PC-3 (cell line): ENCODE results near the gene GUCY1B1. TPM values are rescaled to one million over a fixed set of nuclear protein-coding genes. Genes with fewer than 3 reads are reported as not detected.

Experiments
- ATAC-seq: fragments of 200-7000 bp; cut with Tn5 transposase; 2 replicates; pipeline ENCODE4 v1.9.1; 2020; ENCODE audit warnings: mild to moderate bottlenecking, moderate library complexity
- BruUV-seq: library from RNA; stranded (reverse); fragments of 400-500 nt; replicated peaks from 2 replicates; lab custom pipeline; 2021; lab: Mats Ljungman, UMichigan
- CTCF ChIA-PET: fragments of 300-600 bp; sonication (Branson Sonifier 250); formaldehyde crosslinking; loops from one replicate; lab custom pipeline; 2022; ENCODE audit warnings: antibody characterized with exemption; lab: Charles Lee
- POLR2A ChIA-PET: fragments of 300-600 bp; sonication (Branson Sonifier 250); formaldehyde crosslinking; loops from one replicate; lab custom pipeline; 2022; ENCODE audit warnings: antibody characterized with exemption; ENCODE audit not compliant: unreplicated experiment; lab: Charles Lee
- DNase-seq: peaks from one replicate; pipeline ENCODE4 v3.0.0-alpha.2; 2015
- H2AFZ ChIP-seq: fragments of 300-600 bp; sonication (generic); 2 replicates; pipeline ENCODE4 v1.6.0; 2016; ENCODE audit warnings: antibody characterized with exemption, low read length
- H3F3A ChIP-seq: fragments of 300-600 bp; sonication (generic); one replicate; pipeline ENCODE4 v1.6.0; 2017; ENCODE audit warnings: antibody characterized with exemption, low read length, control low read depth, mild to moderate bottlenecking; ENCODE audit not compliant: unreplicated experiment
- H3K27ac ChIP-seq: fragments of 300-600 bp; sonication (generic); 2 replicates; pipeline ENCODE4 v1.5.1; 2016; ENCODE audit warnings: mild to moderate bottlenecking, low read length
- H3K27me3 ChIP-seq: fragments of 300-600 bp; sonication (generic); 2 replicates; pipeline ENCODE4 v1.6.1; 2016; ENCODE audit warnings: low read length, mixed read lengths
- H3K36me3 ChIP-seq: fragments of 300-600 bp; sonication (generic); 2 replicates; pipeline ENCODE4 v1.6.1; 2016; ENCODE audit warnings: low read depth, mixed run types, low read length, mixed read lengths
- H3K4me1 ChIP-seq: fragments of 300-600 bp; sonication (generic); 2 replicates; pipeline ENCODE4 v1.5.1; 2016; ENCODE audit warnings: low read length; ENCODE audit not compliant: insufficient read depth
- H3K4me2 ChIP-seq: fragments of 300-600 bp; sonication (generic); 2 replicates; pipeline ENCODE4 v1.6.0; 2016; ENCODE audit warnings: low read length
- H3K4me3 ChIP-seq: fragments of 300-600 bp; sonication (generic); 2 replicates; pipeline ENCODE4 v1.5.1; 2016; ENCODE audit warnings: mild to moderate bottlenecking, low read length, mixed read lengths
- H3K79me2 ChIP-seq: fragments of 300-600 bp; sonication (generic); 2 replicates; pipeline ENCODE4 v1.6.1; 2017; ENCODE audit warnings: low read length, mixed read lengths
- H3K9ac ChIP-seq: fragments of 300-600 bp; sonication (generic); 2 replicates; pipeline ENCODE4 v1.6.0; 2016; ENCODE audit warnings: mild to moderate bottlenecking, low read length
- H3K9me2 ChIP-seq: fragments of 300-600 bp; sonication (generic); replicated peaks from 2 replicates; pipeline ENCODE4 v1.6.1; 2016; ENCODE audit warnings: mixed run types, low read length, mixed read lengths
- H3K9me3 ChIP-seq: fragments of 300-600 bp; sonication (generic); 2 replicates; pipeline ENCODE4 v1.6.1; 2016; ENCODE audit warnings: low read length, mixed read lengths
- H4K20me1 ChIP-seq: fragments of 300-600 bp; sonication (generic); 2 replicates; pipeline ENCODE4 v1.6.1; 2016; ENCODE audit warnings: low read length, mixed read lengths
- EZH2 ChIP-seq: fragments of 300-600 bp; sonication (generic); IDR thresholded peaks from one replicate; pipeline ENCODE4 v1.6.1; 2017; ENCODE audit warnings: antibody characterized with exemption, mild to moderate bottlenecking, low read length; ENCODE audit not compliant: unreplicated experiment
- EZH2phosphoT487 ChIP-seq: fragments of 300-600 bp; sonication (generic); IDR thresholded peaks from 2 replicates; pipeline ENCODE4 v1.6.1; 2018; ENCODE audit warnings: mild to moderate bottlenecking, antibody characterized with exemption, low read length, borderline replicate concordance
- intact Hi-C: fragments of 100-400 bp; cut with micrococcal nuclease; formaldehyde crosslinking; loops from 2 replicates; pipeline ENCODE4 v1.9.0; 2023
- total RNA-seq: library from RNA; depleted of rRNA; stranded (reverse); fragments of >200 nt; gene quantifications from 2 replicates; pipeline ENCODE4 v1.2.3, GENCODE V29; 2014
- TF ChIP-seq, protein P1 (sequence below): fragments of 300-600 bp; sonication (generic); conservative IDR thresholded peaks from 2 replicates; pipeline ENCODE4 v1.5.1; 2017; ENCODE audit warnings: antibody characterized with exemption, low read depth, mild to moderate bottlenecking, low read length

The GUCY1B1 gene
- total RNA-seq, 1 experiment from 2014 or later, result 4.4 TPM

GRCh38 chr4:155832664-155833063 lies 73.8 kb downstream of the GUCY1B1 start:
- Histone ChIP-seq H3K27me3 (no peaks in the 10 kb centered on the region), H3K9ac (no peak overlapping the region), H3F3A (no peaks in the 10 kb centered on the region), H3K4me1 (peaks cover 14% of the 10 kb centered on the region), H3K4me2 (no peak overlapping the region), H3K27ac (no peak overlapping the region), H3K4me3 (no peak overlapping the region), H2AFZ (no peak overlapping the region), H4K20me1 (no peaks in the 10 kb centered on the region), H3K9me3 (no peaks in the 10 kb centered on the region), H3K9me2 (no peaks in the 10 kb centered on the region), H3K36me3 (no peaks in the 10 kb centered on the region), H3K79me2 (no peaks in the 10 kb centered on the region)
- no peak for ATAC-seq
- intact Hi-C loops, result no loop called here
- TF ChIP-seq EZH2phosphoT487, result no peak
- TF ChIP-seq, protein P1, sequence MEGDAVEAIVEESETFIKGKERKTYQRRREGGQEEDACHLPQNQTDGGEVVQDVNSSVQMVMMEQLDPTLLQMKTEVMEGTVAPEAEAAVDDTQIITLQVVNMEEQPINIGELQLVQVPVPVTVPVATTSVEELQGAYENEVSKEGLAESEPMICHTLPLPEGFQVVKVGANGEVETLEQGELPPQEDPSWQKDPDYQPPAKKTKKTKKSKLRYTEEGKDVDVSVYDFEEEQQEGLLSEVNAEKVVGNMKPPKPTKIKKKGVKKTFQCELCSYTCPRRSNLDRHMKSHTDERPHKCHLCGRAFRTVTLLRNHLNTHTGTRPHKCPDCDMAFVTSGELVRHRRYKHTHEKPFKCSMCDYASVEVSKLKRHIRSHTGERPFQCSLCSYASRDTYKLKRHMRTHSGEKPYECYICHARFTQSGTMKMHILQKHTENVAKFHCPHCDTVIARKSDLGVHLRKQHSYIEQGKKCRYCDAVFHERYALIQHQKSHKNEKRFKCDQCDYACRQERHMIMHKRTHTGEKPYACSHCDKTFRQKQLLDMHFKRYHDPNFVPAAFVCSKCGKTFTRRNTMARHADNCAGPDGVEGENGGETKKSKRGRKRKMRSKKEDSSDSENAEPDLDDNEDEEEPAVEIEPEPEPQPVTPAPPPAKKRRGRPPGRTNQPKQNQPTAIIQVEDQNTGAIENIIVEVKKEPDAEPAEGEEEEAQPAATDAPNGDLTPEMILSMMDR, result no peak
- no peak for TF ChIP-seq EZH2
- DNase-seq, result no peak
- ChIA-PET CTCF (no interaction called here), POLR2A (no interaction called here)
- no TSS peak for BruUV-seq

DNA sequence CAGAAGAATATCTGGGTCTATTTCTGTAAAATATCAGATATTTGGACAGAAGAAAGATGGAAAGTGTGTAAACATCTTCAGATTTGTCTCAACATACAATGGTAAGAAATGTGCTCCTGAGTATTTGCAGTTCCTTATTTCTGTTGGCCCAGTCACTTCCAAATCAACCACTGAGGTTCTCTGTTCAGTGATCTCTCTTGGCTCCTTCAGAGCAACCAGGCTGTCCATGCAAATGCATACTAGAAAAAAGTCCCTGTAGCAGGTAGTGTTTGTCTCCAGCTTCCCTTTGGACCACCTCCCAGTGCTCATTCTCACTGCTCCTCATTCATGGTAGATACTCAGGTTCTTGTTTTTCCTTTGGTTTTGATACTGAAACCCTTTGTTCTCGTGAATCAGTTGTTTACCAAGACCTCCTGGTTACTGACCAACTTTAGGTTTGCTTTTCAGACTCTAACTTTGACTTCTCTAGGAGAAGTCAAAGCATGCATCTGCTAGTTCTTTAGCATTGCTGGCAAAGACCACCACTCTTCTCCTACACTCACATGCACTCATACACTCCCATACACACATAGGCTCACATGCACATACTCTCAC lies 78.5 kb downstream of the GUCY1B1 start:
- Histone ChIP-seq H3K9me3 (no peaks in the 10 kb centered on the region), H4K20me1 (no peaks in the 10 kb centered on the region), H3K4me2 (no peak overlapping the region), H2AFZ (no peak overlapping the region), H3K4me1 (peaks cover 15% of the 10 kb centered on the region), H3K27ac (no peak overlapping the region), H3K4me3 (no peak overlapping the region), H3K79me2 (no peaks in the 10 kb centered on the region), H3F3A (no peaks in the 10 kb centered on the region), H3K9ac (no peak overlapping the region), H3K36me3 (no peaks in the 10 kb centered on the region), H3K27me3 (no peaks in the 10 kb centered on the region), H3K9me2 (no peaks in the 10 kb centered on the region)
- intact Hi-C loops, result no loop called here
- CTCF ChIA-PET, result no interaction called here
- no TSS peak for BruUV-seq
- TF ChIP-seq, protein P1, result no peak
- TF ChIP-seq EZH2, result no peak
- no peak for TF ChIP-seq EZH2phosphoT487
- POLR2A ChIA-PET, result no interaction called here
- DNase-seq (no peak), ATAC-seq (no peak)

DNA sequence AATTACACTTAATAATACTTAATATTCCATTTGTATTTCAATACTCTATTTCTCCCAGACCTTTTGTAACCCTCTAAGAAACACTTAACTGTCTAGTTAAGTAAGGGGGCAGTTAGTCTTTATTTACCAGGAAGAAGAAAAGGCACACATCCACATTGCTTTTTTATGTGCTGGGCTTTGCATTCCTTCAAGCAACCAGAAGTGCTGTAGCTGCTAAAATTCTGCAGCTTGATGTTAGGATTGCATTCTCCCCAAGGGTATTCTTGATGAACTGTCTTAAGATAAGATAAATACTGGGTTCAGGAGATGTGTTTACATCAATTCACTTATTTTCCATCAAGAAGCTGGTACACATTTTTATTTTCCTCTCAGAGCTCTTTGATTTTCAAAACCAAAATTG lies 83.3 kb downstream of the GUCY1B1 start:
- CTCF ChIA-PET, result no interaction called here
- Histone ChIP-seq H2AFZ (no peak overlapping the region), H3K9me3 (no peaks in the 10 kb centered on the region)

More for the DNA sequence above, 83.3 kb downstream of the GUCY1B1 start:
- H4K20me1 ChIP-seq, result no peaks in the 10 kb centered on the region
- H3K9me2 ChIP-seq, result no peaks in the 10 kb centered on the region
- ATAC-seq (no peak), DNase-seq (no peak)
- BruUV-seq, result no TSS peak
- H3F3A ChIP-seq, result no peaks in the 10 kb centered on the region
- no peak overlapping the region for H3K9ac ChIP-seq
- intact Hi-C loops, result no loop called here
- POLR2A ChIA-PET, result no interaction called here
- H3K27me3 ChIP-seq, result no peaks in the 10 kb centered on the region
- H3K4me2 ChIP-seq, result no peak overlapping the region
- H3K36me3 ChIP-seq, result no peaks in the 10 kb centered on the region
- no peak overlapping the region for H3K27ac ChIP-seq
- H3K79me2 ChIP-seq, result no peaks in the 10 kb centered on the region
- H3K4me3 ChIP-seq, result no peak overlapping the region
- TF ChIP-seq, protein P1, result no peak
- TF ChIP-seq EZH2phosphoT487 (no peak), EZH2 (no peak)
- H3K4me1 ChIP-seq, result peaks cover 15% of the 10 kb centered on the region
